Prostate gland (tissue), 2 donors: ENCODE measurements around the gene NCK1.

ENCODE experiments used
- CTCF ChIP-seq, 4 experiments: fragments of 200-600 bp in 2 of 4; fragments of 450-650 bp in 2 of 4; sonication (generic) in 2 of 4; IDR thresholded peaks; 1 replicate in 3 of 4; 2 replicates in 1 of 4; pipeline ENCODE4 v1.5.1; 2016 to 2019; ENCODE audit warnings: antibody characterized with exemption in 4 of 4, mild to moderate bottlenecking in 2 of 4, moderate library complexity in 2 of 4
- POLR2A ChIP-seq: fragments of 450-650 bp; IDR thresholded peaks from one replicate; pipeline ENCODE4 v1.6.1; 2016; ENCODE audit warnings: antibody characterized with exemption, mild to moderate bottlenecking
- POLR2AphosphoS5 ChIP-seq: sonication (generic); formaldehyde crosslinking; IDR thresholded peaks from one replicate; pipeline ENCODE4 v1.6.1; 2017; ENCODE audit warnings: antibody characterized with exemption

GRCh38 chr3:136898954-136899353 lies 36.9 kb downstream of the NCK1 start:
- TF ChIP-seq CTCF (IDR thresholded peaks at IDR 0.05) = no peak
- TF ChIP-seq POLR2A = no peak
- no peak for TF ChIP-seq POLR2AphosphoS5
